Astrocyte (in vitro differentiated cells and primary cell): ENCODE results near the gene PTPRN2. TPM values are rescaled to one million over a fixed set of nuclear protein-coding genes. Genes with fewer than 3 reads are reported as not detected.

Experiments used
- DNase-seq: peaks from one replicate; pipeline ENCODE4 v3.0.0-alpha.2; 2010; ENCODE audit warnings: low read depth
- FAIRE-seq: peaks from 2 replicates; lab custom pipeline; 2011; peaks lifted over from hg19 to GRCh38; lab: Jason Lieb, UNC
- H2AFZ ChIP-seq: 2 replicates; pipeline ENCODE4 v1.6.0; 2012; ENCODE audit warnings: low read depth, low read length, inconsistent platforms
- H3K27ac ChIP-seq: 2 replicates; pipeline ENCODE4 v1.5.1; 2011; ENCODE audit warnings: low read depth, low read length, inconsistent platforms
- H3K27me3 ChIP-seq: 2 replicates; pipeline ENCODE4 v1.6.0; 2011; ENCODE audit warnings: low read length, inconsistent platforms; ENCODE audit not compliant: insufficient read depth
- H3K36me3 ChIP-seq: 2 replicates; pipeline ENCODE4 v1.5.1; 2011; ENCODE audit warnings: low read length, inconsistent platforms; ENCODE audit not compliant: insufficient read depth
- H3K4me1 ChIP-seq: 2 replicates; pipeline ENCODE4 v1.5.1; 2011; ENCODE audit warnings: low read length, inconsistent platforms; ENCODE audit not compliant: insufficient read depth
- H3K4me2 ChIP-seq: 2 replicates; pipeline ENCODE4 v1.6.0; 2012; ENCODE audit warnings: low read length, inconsistent platforms
- H3K4me3 ChIP-seq: 2 replicates; pipeline ENCODE4 v1.5.1; 2011; ENCODE audit warnings: low read depth, mild to moderate bottlenecking, low read length, inconsistent platforms; ENCODE audit not compliant: insufficient read depth
- H3K79me2 ChIP-seq: 2 replicates; pipeline ENCODE4 v1.6.0; 2012; ENCODE audit warnings: mild to moderate bottlenecking, low read length, inconsistent platforms; ENCODE audit not compliant: insufficient read depth
- H3K9ac ChIP-seq: 2 replicates; pipeline ENCODE4 v1.6.0; 2012; ENCODE audit warnings: mild to moderate bottlenecking, low read length, inconsistent platforms
- H3K9me3 ChIP-seq: 2 replicates; pipeline ENCODE4 v1.5.1; 2012; ENCODE audit warnings: low read depth, mild to moderate bottlenecking, low read length, inconsistent platforms; ENCODE audit not compliant: insufficient read depth
- H4K20me1 ChIP-seq: 2 replicates; pipeline ENCODE4 v1.6.0; 2012; ENCODE audit warnings: low read length, inconsistent platforms; ENCODE audit not compliant: insufficient read depth
- H3K27ac Mint-ChIP-seq: one replicate; pipeline ENCODE4 v1.8.0; 2021; ENCODE audit warnings: mild to moderate bottlenecking, mixed read lengths; ENCODE audit not compliant: unreplicated experiment
- H3K27me3 Mint-ChIP-seq: one replicate; pipeline ENCODE4 v1.8.0; 2021; ENCODE audit warnings: low read depth, mixed read lengths; ENCODE audit not compliant: unreplicated experiment
- H3K36me3 Mint-ChIP-seq: one replicate; pipeline ENCODE4 v1.8.0; 2021; ENCODE audit warnings: low read depth, mixed read lengths; ENCODE audit not compliant: unreplicated experiment
- H3K4me1 Mint-ChIP-seq: one replicate; pipeline ENCODE4 v1.8.0; 2021; ENCODE audit warnings: low read depth, mixed read lengths; ENCODE audit not compliant: unreplicated experiment
- H3K4me3 Mint-ChIP-seq: one replicate; pipeline ENCODE4 v1.8.0; 2021; ENCODE audit warnings: mild to moderate bottlenecking, moderate library complexity, mixed read lengths; ENCODE audit not compliant: unreplicated experiment
- H3K9me3 Mint-ChIP-seq: one replicate; pipeline ENCODE4 v1.8.0; 2021; ENCODE audit warnings: mild to moderate bottlenecking, mixed read lengths; ENCODE audit not compliant: unreplicated experiment
- CTCF ChIP-seq: IDR thresholded peaks from 2 replicates; pipeline ENCODE4 v1.5.1; 2011; ENCODE audit warnings: low read depth, mild to moderate bottlenecking, inconsistent platforms, low read length, moderate library complexity; ENCODE audit not compliant: insufficient read depth
- EZH2 ChIP-seq: IDR thresholded peaks from 2 replicates; pipeline ENCODE4 v1.6.1; 2012; ENCODE audit warnings: mild to moderate bottlenecking, low read length, inconsistent platforms; ENCODE audit not compliant: insufficient read depth
- total RNA-seq: library from RNA; stranded (reverse); gene quantifications from 2 replicates; pipeline ENCODE4 v1.2.1, GENCODE V29; 2021

Gene PTPRN2
- total RNA-seq, 1 donor from 2014 or later = 0.09 TPM

GRCh38 chr7:157877298-157878090 lies 710.1 kb downstream of the PTPRN2 start:
- Histone ChIP-seq H2AFZ (no peak overlapping the region), H4K20me1 (no peaks in the 10 kb centered on the region), H3K79me2 (no peaks in the 10 kb centered on the region), H3K4me2 (no peak overlapping the region), H3K4me1 (no peaks in the 10 kb centered on the region), H3K36me3 (no peaks in the 10 kb centered on the region), H3K9ac (no peak overlapping the region), H3K27me3 (no peaks in the 10 kb centered on the region), H3K9me3 (peaks cover 10% of the 10 kb centered on the region), H3K27ac (no peak overlapping the region), H3K4me3 (no peak overlapping the region)
- no peak overlapping the region for H3K4me3 Mint-ChIP-seq
- DNase-seq = no peak
- no peak overlapping the region for H3K27ac Mint-ChIP-seq
- H3K9me3 Mint-ChIP-seq = peaks cover 31% of the 10 kb centered on the region
- TF ChIP-seq EZH2 (no peak), CTCF (no peak)
- H3K36me3 Mint-ChIP-seq = no peaks in the 10 kb centered on the region
- no peak for FAIRE-seq
- no peaks in the 10 kb centered on the region for H3K27me3 Mint-ChIP-seq
- H3K4me1 Mint-ChIP-seq = no peaks in the 10 kb centered on the region

- Histone ChIP-seq H4K20me1 (no peaks in the 10 kb centered on the region), H3K27me3 (no peaks in the 10 kb centered on the region), H3K9me3 (peaks cover 10% of the 10 kb centered on the region), H3K9ac (no peak overlapping the region), H3K4me2 (no peak overlapping the region), H3K27ac (no peak overlapping the region), H3K36me3 (no peaks in the 10 kb centered on the region), H2AFZ (no peak overlapping the region), H3K79me2 (no peaks in the 10 kb centered on the region), H3K4me3 (no peak overlapping the region), H3K4me1 (no peaks in the 10 kb centered on the region)
- Mint-ChIP-seq H3K9me3 (peaks cover 32% of the 10 kb centered on the region), H3K27ac (no peak overlapping the region), H3K36me3 (no peaks in the 10 kb centered on the region), H3K4me1 (no peaks in the 10 kb centered on the region), H3K4me3 (no peak overlapping the region), H3K27me3 (no peaks in the 10 kb centered on the region)
- DNase-seq = no peak
- no peak for FAIRE-seq
- TF ChIP-seq EZH2 (no peak), CTCF (no peak)
Observed at GRCh38 chr7:157876469-157877285, 710.9 kb downstream of the PTPRN2 start.
